ENCODE data around the gene TDRD12.
"Not testable (repeated sequence)": the region's sequence is repeated elsewhere in the genome, so short reads cannot be mapped to it uniquely, and the experiment has no call there.

Gene TDRD12

DNA sequence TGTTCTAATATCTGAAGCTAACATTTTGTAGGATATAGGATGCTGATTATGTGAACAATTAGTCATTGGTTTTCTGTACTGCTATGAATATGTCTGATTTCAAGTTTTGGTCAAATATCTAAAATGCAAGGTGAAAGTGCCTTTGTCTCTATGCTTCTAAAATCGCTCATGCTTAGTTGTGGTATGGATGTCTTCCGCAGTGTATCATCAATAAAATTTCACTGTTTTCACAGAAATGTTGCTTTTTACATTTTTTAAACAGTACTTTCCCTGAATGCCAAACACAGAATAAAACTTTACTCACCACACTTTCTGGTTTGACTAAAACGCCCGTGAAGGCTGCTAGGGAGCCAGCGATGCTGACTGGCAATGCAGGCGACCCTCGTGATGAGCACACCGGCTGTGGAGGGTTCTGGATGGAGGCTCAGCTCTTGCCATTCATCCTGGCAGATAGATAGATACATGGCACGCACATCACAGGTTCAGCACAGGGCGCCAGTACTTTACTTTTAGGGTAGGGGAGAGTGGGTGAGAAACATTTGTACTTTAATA lies 109.9 kb downstream of the TDRD12 start:
- H3K9me3 ChIP-seq (ENCODE audit: insufficient read depth, low read length) = no peaks in the 10 kb centered on the region
- H3K9ac ChIP-seq (ENCODE audit: insufficient read length, low read depth) = no peak overlapping the region
- TF ChIP-seq YY1 (IDR thresholded peaks at IDR 0.05; ENCODE audit: insufficient read depth, insufficient read length) (no peak), ZNF274 (IDR thresholded peaks at IDR 0.05; ENCODE audit: low read depth, low read length) (no peak), SUZ12 (IDR thresholded peaks at IDR 0.05; ENCODE audit: extremely low read depth, insufficient read depth, insufficient read length) (no peak)
- DNase-seq (ENCODE audit: low read depth, low spot score) = no peak
- H3K4me1 ChIP-seq (ENCODE audit: insufficient read depth, insufficient read length) = peaks cover 3% of the 10 kb centered on the region
- H3K27me3 ChIP-seq (ENCODE audit: insufficient read depth, insufficient read length) = no peaks in the 10 kb centered on the region
- peaks cover 40% of the 10 kb centered on the region for H3K36me3 ChIP-seq (ENCODE audit: insufficient read depth, insufficient read length, low read length)
- no peak overlapping the region for H3K4me3 ChIP-seq (ENCODE audit: insufficient read length, low read depth)

DNA sequence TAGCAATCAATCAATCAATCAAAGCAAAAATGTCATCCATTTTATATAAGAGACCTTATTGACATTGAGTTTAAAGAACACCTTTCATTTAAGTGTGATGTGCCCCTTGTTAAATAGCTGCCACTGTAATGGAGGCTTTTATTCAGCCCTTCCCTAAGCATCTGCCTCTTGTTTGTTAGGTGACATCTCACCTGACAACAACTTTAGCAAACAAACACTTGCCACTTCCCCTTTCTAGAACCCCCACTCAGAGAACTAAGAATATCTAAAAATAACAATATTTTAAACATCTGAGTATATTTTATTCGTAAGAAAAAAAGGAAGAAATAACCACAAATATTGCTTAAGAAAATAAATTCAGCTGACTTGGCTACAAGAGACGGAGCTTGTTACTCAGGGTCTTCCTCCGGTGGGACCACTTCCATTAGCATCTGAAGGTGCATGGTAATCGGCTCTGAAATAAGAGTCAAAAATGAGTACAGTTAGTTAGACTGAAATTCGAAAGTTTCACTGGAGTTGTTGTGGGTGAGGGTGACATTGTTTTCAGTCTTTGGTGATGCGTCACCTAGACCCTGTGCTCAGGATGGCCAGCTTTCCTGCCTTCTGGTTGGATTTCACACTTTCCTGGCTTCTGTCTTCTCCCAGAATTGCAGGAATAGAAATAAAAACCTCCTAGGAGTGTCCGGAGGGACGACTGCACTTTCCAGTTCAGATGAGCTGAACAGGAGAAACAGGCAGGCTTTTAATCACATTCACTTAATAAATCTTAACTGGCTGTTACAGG lies 110.9 kb downstream of the TDRD12 start:
- no peaks in the 10 kb centered on the region for H3K9me3 ChIP-seq (ENCODE audit: insufficient read depth, low read length)

DNA sequence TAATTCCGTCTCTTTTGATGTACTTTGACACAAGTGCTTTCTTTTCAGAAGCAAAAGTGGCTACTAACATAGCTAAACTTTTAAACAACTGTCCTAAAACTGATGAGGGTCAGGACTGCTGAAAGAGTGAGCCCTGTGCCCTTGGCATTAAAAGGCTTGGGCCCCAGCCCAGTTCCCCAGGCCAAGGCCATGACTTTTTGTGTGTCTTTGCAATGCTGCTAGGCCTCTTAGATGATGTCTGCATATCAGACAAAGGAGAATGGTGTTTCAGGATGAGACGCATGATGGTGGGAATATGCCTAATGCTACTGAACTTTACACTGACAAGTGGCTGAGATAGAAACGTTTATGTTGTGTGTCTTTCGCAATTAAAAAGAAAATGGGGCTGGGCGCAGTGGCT lies 112.0 kb downstream of the TDRD12 start:
- Histone ChIP-seq H3K9ac (ENCODE audit: insufficient read length, low read depth) (no peak overlapping the region), H3K4me3 (ENCODE audit: insufficient read length, low read depth) (no peak overlapping the region)
- no peak for DNase-seq (ENCODE audit: low read depth, low spot score)

More for the DNA sequence above, 110.9 kb downstream of the TDRD12 start:
- no peaks in the 10 kb centered on the region for H3K27me3 ChIP-seq (ENCODE audit: insufficient read depth, insufficient read length)
- TF ChIP-seq ZNF274 (IDR thresholded peaks at IDR 0.05; ENCODE audit: low read depth, low read length) (no peak), YY1 (IDR thresholded peaks at IDR 0.05; ENCODE audit: insufficient read depth, insufficient read length) (no peak), SUZ12 (IDR thresholded peaks at IDR 0.05; ENCODE audit: extremely low read depth, insufficient read depth, insufficient read length) (no peak)
- DNase-seq (ENCODE audit: low read depth, low spot score) = no peak
- no peak overlapping the region for H3K4me3 ChIP-seq (ENCODE audit: insufficient read length, low read depth)
- H3K4me1 ChIP-seq (ENCODE audit: insufficient read depth, insufficient read length) = peaks cover 3% of the 10 kb centered on the region
- H3K9ac ChIP-seq (ENCODE audit: insufficient read length, low read depth) = no peak overlapping the region
- H3K36me3 ChIP-seq (ENCODE audit: insufficient read depth, insufficient read length, low read length) = peaks cover 30% of the 10 kb centered on the region

DNA sequence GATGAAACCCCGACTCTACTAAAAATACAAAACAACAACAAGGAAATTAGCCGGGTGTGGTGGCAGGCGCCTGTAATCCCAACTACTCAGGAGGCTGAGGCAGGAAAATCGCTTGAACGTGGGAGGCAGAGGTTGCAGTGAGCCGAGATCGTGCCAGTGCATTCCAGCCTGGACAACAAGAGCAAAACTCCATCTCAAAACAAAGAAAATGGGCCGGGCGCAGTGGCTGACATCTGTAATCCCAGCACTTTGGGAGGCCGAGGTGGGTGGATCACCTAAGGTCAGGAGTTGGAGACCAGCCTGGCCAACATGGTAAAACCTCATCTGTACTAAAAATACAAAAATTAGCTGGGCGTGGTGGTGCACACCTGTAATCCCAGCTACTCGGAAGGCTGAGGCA lies 112.5 kb downstream of the TDRD12 start:
- not testable (repeated sequence) for DNase-seq (ENCODE audit: low read depth, low spot score); H3K27me3 ChIP-seq (ENCODE audit: insufficient read depth, insufficient read length); H3K4me3 ChIP-seq (ENCODE audit: insufficient read length, low read depth); H3K9me3 ChIP-seq (ENCODE audit: insufficient read depth, low read length); H3K4me1 ChIP-seq (ENCODE audit: insufficient read depth, insufficient read length); H3K9ac ChIP-seq (ENCODE audit: insufficient read length, low read depth)
- H3K36me3 ChIP-seq (ENCODE audit: insufficient read depth, insufficient read length, low read length) = peaks cover 20% of the 10 kb centered on the region

More for the DNA sequence above, 112.0 kb downstream of the TDRD12 start:
- H3K27me3 ChIP-seq (ENCODE audit: insufficient read depth, insufficient read length) = no peaks in the 10 kb centered on the region
- no peak for TF ChIP-seq ZNF274 (IDR thresholded peaks at IDR 0.05; ENCODE audit: low read depth, low read length)
- H3K9me3 ChIP-seq (ENCODE audit: insufficient read depth, low read length) = no peaks in the 10 kb centered on the region
- H3K4me1 ChIP-seq (ENCODE audit: insufficient read depth, insufficient read length) = peaks cover 3% of the 10 kb centered on the region
- H3K36me3 ChIP-seq (ENCODE audit: insufficient read depth, insufficient read length, low read length) = peaks cover 22% of the 10 kb centered on the region

GRCh38 chr19:32832825-32833224 lies 113.3 kb downstream of the TDRD12 start:
- not testable (repeated sequence) for H3K9ac ChIP-seq (ENCODE audit: insufficient read length, low read depth)

GRCh38 chr19:32833388-32833787 lies 113.8 kb downstream of the TDRD12 start:
- not testable (repeated sequence) for H3K4me3 ChIP-seq (ENCODE audit: insufficient read length, low read depth); DNase-seq (ENCODE audit: low read depth, low spot score)

More at GRCh38 chr19:32832825-32833224, 113.3 kb downstream of the TDRD12 start:
- H3K36me3 ChIP-seq (ENCODE audit: insufficient read depth, insufficient read length, low read length) = peaks cover 15% of the 10 kb centered on the region
- not testable (repeated sequence) for H3K27me3 ChIP-seq (ENCODE audit: insufficient read depth, insufficient read length); DNase-seq (ENCODE audit: low read depth, low spot score); H3K4me3 ChIP-seq (ENCODE audit: insufficient read length, low read depth); H3K9me3 ChIP-seq (ENCODE audit: insufficient read depth, low read length); H3K4me1 ChIP-seq (ENCODE audit: insufficient read depth, insufficient read length)

GRCh38 chr19:32837531-32837930 lies 118.0 kb downstream of the TDRD12 start:
- H3K4me1 ChIP-seq (ENCODE audit: insufficient read depth, insufficient read length) = no peaks in the 10 kb centered on the region
- H3K36me3 ChIP-seq (ENCODE audit: insufficient read depth, insufficient read length, low read length) = peaks cover 7% of the 10 kb centered on the region
- no peak overlapping the region for H3K9ac ChIP-seq (ENCODE audit: insufficient read length, low read depth)
- no peak for DNase-seq (ENCODE audit: low read depth, low spot score)
- peaks cover 13% of the 10 kb centered on the region; the same call in 1 of the 2 replicates for H3K9me3 ChIP-seq (ENCODE audit: insufficient read depth, low read length)
- H3K4me3 ChIP-seq (ENCODE audit: insufficient read length, low read depth) = no peak overlapping the region
- no peaks in the 10 kb centered on the region for H3K27me3 ChIP-seq (ENCODE audit: insufficient read depth, insufficient read length)
- TF ChIP-seq YY1 (IDR thresholded peaks at IDR 0.05; ENCODE audit: insufficient read depth, insufficient read length) = no peak
- TF ChIP-seq ZNF274 (IDR thresholded peaks at IDR 0.05; ENCODE audit: low read depth, low read length) = no peak
- no peak for TF ChIP-seq SUZ12 (IDR thresholded peaks at IDR 0.05; ENCODE audit: extremely low read depth, insufficient read depth, insufficient read length)

More at GRCh38 chr19:32833388-32833787, 113.8 kb downstream of the TDRD12 start:
- H3K36me3 ChIP-seq (ENCODE audit: insufficient read depth, insufficient read length, low read length) = peaks cover 12% of the 10 kb centered on the region
- H3K9me3 ChIP-seq (ENCODE audit: insufficient read depth, low read length); H3K27me3 ChIP-seq (ENCODE audit: insufficient read depth, insufficient read length); H3K9ac ChIP-seq (ENCODE audit: insufficient read length, low read depth); H3K4me1 ChIP-seq (ENCODE audit: insufficient read depth, insufficient read length): not testable (repeated sequence)

DNA sequence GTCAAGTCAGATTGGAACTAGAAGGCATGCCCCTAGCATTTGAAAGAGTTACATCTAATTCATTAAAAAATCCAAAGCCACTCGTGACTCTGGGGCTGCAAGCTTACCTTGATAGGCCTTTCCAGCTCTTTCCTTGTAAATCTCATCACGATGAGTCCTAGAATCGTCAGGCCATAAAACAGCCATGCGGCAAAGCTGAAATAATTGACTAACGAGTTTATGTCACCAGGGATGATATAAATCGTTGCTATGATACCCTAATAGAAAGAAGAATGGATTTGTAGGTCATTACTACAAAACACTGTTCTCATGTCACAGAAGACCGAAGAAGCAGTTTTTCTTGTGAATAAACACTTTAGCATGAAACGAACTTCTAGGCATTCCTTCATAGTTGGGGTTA lies 122.5 kb downstream of the TDRD12 start:
- no peaks in the 10 kb centered on the region for H3K4me1 ChIP-seq (ENCODE audit: insufficient read depth, insufficient read length)
- no peak overlapping the region for H3K9ac ChIP-seq (ENCODE audit: insufficient read length, low read depth)
- no peaks in the 10 kb centered on the region for H3K27me3 ChIP-seq (ENCODE audit: insufficient read depth, insufficient read length)
- H3K36me3 ChIP-seq (ENCODE audit: insufficient read depth, insufficient read length, low read length) = peaks cover 7% of the 10 kb centered on the region
- no peak for TF ChIP-seq SUZ12 (IDR thresholded peaks at IDR 0.05; ENCODE audit: extremely low read depth, insufficient read depth, insufficient read length)
- TF ChIP-seq ZNF274 (IDR thresholded peaks at IDR 0.05; ENCODE audit: low read depth, low read length) = no peak
- no peak for TF ChIP-seq YY1 (IDR thresholded peaks at IDR 0.05; ENCODE audit: insufficient read depth, insufficient read length)
- no peak for DNase-seq (ENCODE audit: low read depth, low spot score)
- H3K4me3 ChIP-seq (ENCODE audit: insufficient read length, low read depth) = no peak overlapping the region
- peaks cover 38% of the 10 kb centered on the region; the same call in 1 of the 2 replicates for H3K9me3 ChIP-seq (ENCODE audit: insufficient read depth, low read length)

Data from NT2/D1 (cell line).